ENCODE data around the gene PREX1. TPM values are rescaled to one million over a fixed set of nuclear protein-coding genes. Genes with fewer than 3 reads are reported as not detected.

PREX1 gene
- total and polyA plus RNA-seq, 4 donors, result 29.5 to 121 (median 69.3) TPM

DNA sequence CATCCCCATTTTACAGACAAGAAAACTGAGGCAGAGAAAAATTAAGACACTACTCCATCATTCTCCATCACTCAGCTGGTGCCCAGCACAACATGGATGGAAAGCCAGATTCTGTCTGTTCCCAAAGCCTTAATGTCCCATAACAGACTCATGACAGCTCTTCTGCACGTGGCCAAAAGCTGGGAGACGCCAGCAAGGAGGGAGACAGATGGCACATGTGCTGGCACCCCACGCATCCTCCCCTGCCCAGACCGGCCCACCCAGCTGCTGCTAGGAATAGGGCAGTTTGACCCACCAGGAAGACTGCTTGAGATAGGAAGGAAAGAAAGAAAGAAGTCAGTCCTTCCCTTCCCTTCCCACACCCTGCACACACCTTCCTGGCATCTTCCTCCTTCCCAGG, 96.3 kb downstream of the PREX1 start:
- Histone ChIP-seq H3K4me1 (ENCODE audit: control insufficient read depth in 5 of 5, insufficient read depth in 5 of 5, low read length in 5 of 5) (peaks cover 0 to 16% (median 0%) of the 10 kb centered on the region in 5 donors), H3K27ac (ENCODE audit: low read depth in 1 of 2, low read length in 1 of 2) (peak overlapping the region in 1 of 2 donors; percentile 27)

DNA sequence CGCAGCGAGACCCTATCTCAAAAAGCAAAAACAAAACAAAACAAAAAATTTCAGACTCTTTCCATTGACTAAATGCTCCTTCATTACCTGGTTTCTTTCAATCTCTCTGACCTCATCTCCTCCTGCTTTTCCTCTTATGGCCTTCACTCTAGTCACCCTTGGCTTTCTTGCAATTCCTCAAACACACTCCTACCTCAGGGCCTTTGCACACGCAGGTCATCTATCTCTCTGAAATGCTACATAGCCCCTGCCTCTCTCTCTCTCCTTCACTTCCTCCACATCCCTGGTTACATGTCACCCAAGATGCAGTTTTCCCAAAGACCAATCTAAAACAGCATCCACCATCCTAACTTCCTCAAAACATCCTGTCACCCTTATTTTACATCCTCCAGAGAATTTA, 96.8 kb downstream of the PREX1 start:
- DNase-seq (no peak), ATAC-seq (ENCODE audit: insufficient read depth, low FRiP score) (no peak)
- H3K27ac ChIP-seq (ENCODE audit: low read depth in 1 of 2, low read length in 1 of 2), result no peak overlapping the region
- H3K36me3 ChIP-seq (ENCODE audit: control insufficient read depth in 4 of 4, insufficient read depth in 4 of 4, low read length in 4 of 4), result peaks cover 0 to 8% (median 0%) of the 10 kb centered on the region in 4 donors
- TF ChIP-seq, protein P1, sequence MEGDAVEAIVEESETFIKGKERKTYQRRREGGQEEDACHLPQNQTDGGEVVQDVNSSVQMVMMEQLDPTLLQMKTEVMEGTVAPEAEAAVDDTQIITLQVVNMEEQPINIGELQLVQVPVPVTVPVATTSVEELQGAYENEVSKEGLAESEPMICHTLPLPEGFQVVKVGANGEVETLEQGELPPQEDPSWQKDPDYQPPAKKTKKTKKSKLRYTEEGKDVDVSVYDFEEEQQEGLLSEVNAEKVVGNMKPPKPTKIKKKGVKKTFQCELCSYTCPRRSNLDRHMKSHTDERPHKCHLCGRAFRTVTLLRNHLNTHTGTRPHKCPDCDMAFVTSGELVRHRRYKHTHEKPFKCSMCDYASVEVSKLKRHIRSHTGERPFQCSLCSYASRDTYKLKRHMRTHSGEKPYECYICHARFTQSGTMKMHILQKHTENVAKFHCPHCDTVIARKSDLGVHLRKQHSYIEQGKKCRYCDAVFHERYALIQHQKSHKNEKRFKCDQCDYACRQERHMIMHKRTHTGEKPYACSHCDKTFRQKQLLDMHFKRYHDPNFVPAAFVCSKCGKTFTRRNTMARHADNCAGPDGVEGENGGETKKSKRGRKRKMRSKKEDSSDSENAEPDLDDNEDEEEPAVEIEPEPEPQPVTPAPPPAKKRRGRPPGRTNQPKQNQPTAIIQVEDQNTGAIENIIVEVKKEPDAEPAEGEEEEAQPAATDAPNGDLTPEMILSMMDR (IDR thresholded peaks at IDR 0.05; ENCODE audit: control extremely low read depth, extremely low read depth), result no peak
- H3K4me3 ChIP-seq, result no peak overlapping the region
- H3K4me1 ChIP-seq (ENCODE audit: control insufficient read depth in 5 of 5, insufficient read depth in 5 of 5, low read length in 5 of 5), result peaks cover 0 to 12% (median 0%) of the 10 kb centered on the region in 5 donors
- H3K9ac ChIP-seq (ENCODE audit: insufficient read depth in 1 of 2, low read length in 2 of 2), result no peak overlapping the region
- H3K9me3 ChIP-seq (ENCODE audit: control insufficient read depth in 4 of 4, insufficient read depth in 3 of 4, low read length in 3 of 4), result no peaks in the 10 kb centered on the region
- peaks cover 0 to 4% (median 2%) of the 10 kb centered on the region in 3 donors for H3K27me3 ChIP-seq (ENCODE audit: control insufficient read depth in 3 of 3, insufficient read depth in 3 of 3, low read length in 2 of 3)
- WGBS, 2 donors, result 96 to 98% methylated on average over 3 of the region's 3 CpGs

More for the DNA sequence above, 96.3 kb downstream of the PREX1 start:
- Histone ChIP-seq H3K36me3 (ENCODE audit: control insufficient read depth in 4 of 4, insufficient read depth in 4 of 4, low read length in 4 of 4) (peaks cover 0 to 8% (median 0%) of the 10 kb centered on the region in 4 donors), H3K27me3 (ENCODE audit: control insufficient read depth in 3 of 3, insufficient read depth in 3 of 3, low read length in 2 of 3) (peaks cover 0 to 4% (median 2%) of the 10 kb centered on the region in 3 donors), H3K9me3 (ENCODE audit: control insufficient read depth in 4 of 4, insufficient read depth in 3 of 4, low read length in 3 of 4) (peaks cover 0 to 1% (median 0%) of the 10 kb centered on the region in 4 donors), H3K9ac (ENCODE audit: insufficient read depth in 1 of 2, low read length in 2 of 2) (no peak overlapping the region), H3K4me3 (no peak overlapping the region)
- DNase-seq (no peak), ATAC-seq (ENCODE audit: insufficient read depth, low FRiP score) (no peak)
- TF ChIP-seq, protein P1 (IDR thresholded peaks at IDR 0.05; ENCODE audit: control extremely low read depth, extremely low read depth), result no peak
- WGBS, 2 donors, result 81 to 87% methylated on average over 4 of the region's 4 CpGs

DNA sequence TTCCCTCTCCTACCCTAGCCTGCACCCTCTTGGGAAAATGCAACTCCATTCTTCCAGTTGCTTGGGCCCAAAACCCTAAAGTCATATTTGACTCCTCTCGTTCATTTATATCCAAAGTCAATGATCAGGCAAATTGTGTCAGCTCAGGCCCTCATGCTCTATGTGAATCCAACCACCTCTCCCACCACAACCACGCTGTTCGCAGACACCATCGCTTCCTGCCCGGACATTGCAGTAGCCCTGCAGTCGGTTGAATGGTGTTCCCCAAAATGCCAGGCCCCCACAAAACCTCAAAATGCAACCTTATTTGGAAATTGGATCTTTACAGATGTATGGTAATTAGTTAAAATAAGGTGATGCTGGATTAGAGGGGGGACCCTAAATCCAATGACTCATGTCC, 98.3 kb downstream of the PREX1 start:
- Histone ChIP-seq H3K27me3 (ENCODE audit: control insufficient read depth in 3 of 3, insufficient read depth in 3 of 3, low read length in 2 of 3) (peaks cover 0 to 4% (median 2%) of the 10 kb centered on the region in 3 donors), H3K27ac (ENCODE audit: low read depth in 1 of 2, low read length in 1 of 2) (no peak overlapping the region), H3K4me1 (ENCODE audit: control insufficient read depth in 5 of 5, insufficient read depth in 5 of 5, low read length in 5 of 5) (peaks cover 0 to 5% (median 0%) of the 10 kb centered on the region in 5 donors), H3K4me3 (no peak overlapping the region), H3K36me3 (ENCODE audit: control insufficient read depth in 4 of 4, insufficient read depth in 4 of 4, low read length in 4 of 4) (peaks cover 0 to 16% (median 0%) of the 10 kb centered on the region in 4 donors), H3K9ac (ENCODE audit: insufficient read depth in 1 of 2, low read length in 2 of 2) (no peak overlapping the region), H3K9me3 (ENCODE audit: control insufficient read depth in 4 of 4, insufficient read depth in 3 of 4, low read length in 3 of 4) (no peaks in the 10 kb centered on the region)
- TF ChIP-seq, protein P1 (IDR thresholded peaks at IDR 0.05; ENCODE audit: control extremely low read depth, extremely low read depth), result no peak
- DNase-seq (no peak), ATAC-seq (ENCODE audit: insufficient read depth, low FRiP score) (no peak)
- WGBS, 2 donors, result 37 to 76% methylated on average over 6 of the region's 6 CpGs

Data from lung (tissue), 12 donors.